ENCODE measurements around the gene TMEM128.
"Not testable (repeated sequence)": the region's sequence is repeated elsewhere in the genome, so short reads cannot be mapped to it uniquely, and the experiment has no call there.

The TMEM128 gene

GRCh38 chr4:4239551-4239950 is 8.5 kb downstream of the TMEM128 start:
- H3K9me3 ChIP-seq (ENCODE audit: control insufficient read depth in 5 of 5, low read length in 5 of 5); H3K4me3 ChIP-seq (ENCODE audit: low read depth in 1 of 5, low read length in 5 of 5); H3K9ac ChIP-seq (ENCODE audit: low read length in 5 of 5); H3K4me1 ChIP-seq (ENCODE audit: control insufficient read depth in 5 of 5, insufficient read depth in 5 of 5, low read length in 5 of 5); H3K27me3 ChIP-seq (ENCODE audit: control insufficient read depth in 5 of 5, insufficient read depth in 4 of 5, low read length in 5 of 5); H3K27ac ChIP-seq (ENCODE audit: low read depth, low read length): not testable (repeated sequence)
- H3K36me3 ChIP-seq (ENCODE audit: control insufficient read depth in 5 of 5, insufficient read depth in 5 of 5, low read length in 5 of 5), result peaks cover 40 to 71% (median 56%) of the 10 kb centered on the region in 5 donors

- Histone ChIP-seq H3K36me3 (ENCODE audit: control insufficient read depth in 5 of 5, insufficient read depth in 5 of 5, low read length in 5 of 5) (peaks cover 16 to 23% (median 19%) of the 10 kb centered on the region in 5 donors), H3K27me3 (ENCODE audit: control insufficient read depth in 5 of 5, insufficient read depth in 4 of 5, low read length in 5 of 5) (peaks cover 0 to 8% (median 0%) of the 10 kb centered on the region in 5 donors), H3K4me1 (ENCODE audit: control insufficient read depth in 5 of 5, insufficient read depth in 5 of 5, low read length in 5 of 5) (no peaks in the 10 kb centered on the region), H3K4me3 (ENCODE audit: low read depth in 1 of 5, low read length in 5 of 5) (no peak overlapping the region), H3K9me3 (ENCODE audit: control insufficient read depth in 5 of 5, low read length in 5 of 5) (peaks cover 0 to 11% (median 0%) of the 10 kb centered on the region in 5 donors), H3K27ac (ENCODE audit: low read depth, low read length) (no peak overlapping the region), H3K9ac (ENCODE audit: low read length in 5 of 5) (no peak overlapping the region)
Observed at GRCh38 chr4:4233610-4234009, 14.4 kb downstream of the TMEM128 start.

- peaks cover 0 to 5% (median 0%) of the 10 kb centered on the region in 5 donors for H3K9me3 ChIP-seq (ENCODE audit: control insufficient read depth in 5 of 5, low read length in 5 of 5)
- H3K36me3 ChIP-seq (ENCODE audit: control insufficient read depth in 5 of 5, insufficient read depth in 5 of 5, low read length in 5 of 5), result no peaks in the 10 kb centered on the region
- peaks cover 5 to 44% (median 30%) of the 10 kb centered on the region in 5 donors for H3K27me3 ChIP-seq (ENCODE audit: control insufficient read depth in 5 of 5, insufficient read depth in 4 of 5, low read length in 5 of 5)
- H3K27ac ChIP-seq (ENCODE audit: low read depth, low read length), result no peak overlapping the region
- H3K4me3 ChIP-seq (ENCODE audit: low read depth in 1 of 5, low read length in 5 of 5), result no peak overlapping the region
- H3K9ac ChIP-seq (ENCODE audit: low read length in 5 of 5), result no peak overlapping the region
- no peaks in the 10 kb centered on the region for H3K4me1 ChIP-seq (ENCODE audit: control insufficient read depth in 5 of 5, insufficient read depth in 5 of 5, low read length in 5 of 5)
Observed at GRCh38 chr4:4228356-4228668, 19.7 kb downstream of the TMEM128 start.

GRCh38 chr4:4227510-4228355 is 20.3 kb downstream of the TMEM128 start:
- no peak overlapping the region for H3K4me3 ChIP-seq (ENCODE audit: low read depth in 1 of 5, low read length in 5 of 5)
- no peaks in the 10 kb centered on the region for H3K9me3 ChIP-seq (ENCODE audit: control insufficient read depth in 5 of 5, low read length in 5 of 5)
- no peak overlapping the region for H3K9ac ChIP-seq (ENCODE audit: low read length in 5 of 5)
- H3K36me3 ChIP-seq (ENCODE audit: control insufficient read depth in 5 of 5, insufficient read depth in 5 of 5, low read length in 5 of 5), result no peaks in the 10 kb centered on the region
- no peaks in the 10 kb centered on the region for H3K4me1 ChIP-seq (ENCODE audit: control insufficient read depth in 5 of 5, insufficient read depth in 5 of 5, low read length in 5 of 5)
- H3K27ac ChIP-seq (ENCODE audit: low read depth, low read length), result no peak overlapping the region
- H3K27me3 ChIP-seq (ENCODE audit: control insufficient read depth in 5 of 5, insufficient read depth in 4 of 5, low read length in 5 of 5), result peaks cover 5 to 44% (median 30%) of the 10 kb centered on the region in 5 donors

- Histone ChIP-seq H3K27me3 (ENCODE audit: control insufficient read depth in 5 of 5, insufficient read depth in 4 of 5, low read length in 5 of 5) (peaks cover 5 to 46% (median 32%) of the 10 kb centered on the region in 5 donors), H3K9me3 (ENCODE audit: control insufficient read depth in 5 of 5, low read length in 5 of 5) (no peaks in the 10 kb centered on the region), H3K4me3 (ENCODE audit: low read depth in 1 of 5, low read length in 5 of 5) (no peak within 1 kb of the TSS), H3K4me1 (ENCODE audit: control insufficient read depth in 5 of 5, insufficient read depth in 5 of 5, low read length in 5 of 5) (no peaks in the 10 kb centered on the region), H3K9ac (ENCODE audit: low read length in 5 of 5) (no peak within 1 kb of the TSS), H3K27ac (ENCODE audit: low read depth, low read length) (no peak within 1 kb of the TSS), H3K36me3 (ENCODE audit: control insufficient read depth in 5 of 5, insufficient read depth in 5 of 5, low read length in 5 of 5) (no peaks in the 10 kb centered on the region)
Observed at GRCh38 chr4:4226606-4227438, 21.2 kb downstream of the TMEM128 start, which contains the start of gene OTOP1. Gene OTOP1 (minus strand): TSS chr4:4226929. CDS start chr4:4226864, 65 bp downstream.

GRCh38 chr4:4225915-4226605 is 22.0 kb downstream of the TMEM128 start:
- no peak overlapping the region for H3K4me3 ChIP-seq (ENCODE audit: low read depth in 1 of 5, low read length in 5 of 5)
- H3K27ac ChIP-seq (ENCODE audit: low read depth, low read length), result no peak overlapping the region
- no peak overlapping the region for H3K9ac ChIP-seq (ENCODE audit: low read length in 5 of 5)
- no peaks in the 10 kb centered on the region for H3K36me3 ChIP-seq (ENCODE audit: control insufficient read depth in 5 of 5, insufficient read depth in 5 of 5, low read length in 5 of 5)
- H3K4me1 ChIP-seq (ENCODE audit: control insufficient read depth in 5 of 5, insufficient read depth in 5 of 5, low read length in 5 of 5), result no peaks in the 10 kb centered on the region
- H3K27me3 ChIP-seq (ENCODE audit: control insufficient read depth in 5 of 5, insufficient read depth in 4 of 5, low read length in 5 of 5), result peaks cover 5 to 48% (median 34%) of the 10 kb centered on the region in 5 donors
- H3K9me3 ChIP-seq (ENCODE audit: control insufficient read depth in 5 of 5, low read length in 5 of 5), result no peaks in the 10 kb centered on the region

- no peak overlapping the region for H3K9ac ChIP-seq (ENCODE audit: low read length in 5 of 5)
- H3K4me3 ChIP-seq (ENCODE audit: low read depth in 1 of 5, low read length in 5 of 5), result no peak overlapping the region
- no peak overlapping the region for H3K27ac ChIP-seq (ENCODE audit: low read depth, low read length)
- no peaks in the 10 kb centered on the region for H3K4me1 ChIP-seq (ENCODE audit: control insufficient read depth in 5 of 5, insufficient read depth in 5 of 5, low read length in 5 of 5)
- H3K9me3 ChIP-seq (ENCODE audit: control insufficient read depth in 5 of 5, low read length in 5 of 5), result no peaks in the 10 kb centered on the region
- H3K27me3 ChIP-seq (ENCODE audit: control insufficient read depth in 5 of 5, insufficient read depth in 4 of 5, low read length in 5 of 5), result peaks cover 0 to 6% (median 4%) of the 10 kb centered on the region in 5 donors
- no peaks in the 10 kb centered on the region for H3K36me3 ChIP-seq (ENCODE audit: control insufficient read depth in 5 of 5, insufficient read depth in 5 of 5, low read length in 5 of 5)
Observed at GRCh38 chr4:4217113-4217512, 30.9 kb downstream of the TMEM128 start.

GRCh38 chr4:4216648-4217047 is 31.4 kb downstream of the TMEM128 start:
- no peaks in the 10 kb centered on the region for H3K4me1 ChIP-seq (ENCODE audit: control insufficient read depth in 5 of 5, insufficient read depth in 5 of 5, low read length in 5 of 5)

GRCh38 chr4:4213674-4214073 is 34.3 kb downstream of the TMEM128 start:
- not testable (repeated sequence) for H3K9me3 ChIP-seq (ENCODE audit: control insufficient read depth in 5 of 5, low read length in 5 of 5); H3K9ac ChIP-seq (ENCODE audit: low read length in 5 of 5); H3K36me3 ChIP-seq (ENCODE audit: control insufficient read depth in 5 of 5, insufficient read depth in 5 of 5, low read length in 5 of 5); H3K27me3 ChIP-seq (ENCODE audit: control insufficient read depth in 5 of 5, insufficient read depth in 4 of 5, low read length in 5 of 5); H3K4me1 ChIP-seq (ENCODE audit: control insufficient read depth in 5 of 5, insufficient read depth in 5 of 5, low read length in 5 of 5); H3K27ac ChIP-seq (ENCODE audit: low read depth, low read length); H3K4me3 ChIP-seq (ENCODE audit: low read depth in 1 of 5, low read length in 5 of 5)

More at GRCh38 chr4:4216648-4217047, 31.4 kb downstream of the TMEM128 start:
- no peaks in the 10 kb centered on the region for H3K36me3 ChIP-seq (ENCODE audit: control insufficient read depth in 5 of 5, insufficient read depth in 5 of 5, low read length in 5 of 5)
- no peak overlapping the region for H3K27ac ChIP-seq (ENCODE audit: low read depth, low read length)
- peaks cover 0 to 4% (median under 1%) of the 10 kb centered on the region in 5 donors for H3K27me3 ChIP-seq (ENCODE audit: control insufficient read depth in 5 of 5, insufficient read depth in 4 of 5, low read length in 5 of 5)
- no peak overlapping the region for H3K4me3 ChIP-seq (ENCODE audit: low read depth in 1 of 5, low read length in 5 of 5)
- H3K9me3 ChIP-seq (ENCODE audit: control insufficient read depth in 5 of 5, low read length in 5 of 5), result no peaks in the 10 kb centered on the region
- H3K9ac ChIP-seq (ENCODE audit: low read length in 5 of 5), result no peak overlapping the region

All from subcutaneous abdominal adipose tissue (tissue), 5 donors.